ENCODE data around the gene TIMD4.

TIMD4 gene

DNA sequence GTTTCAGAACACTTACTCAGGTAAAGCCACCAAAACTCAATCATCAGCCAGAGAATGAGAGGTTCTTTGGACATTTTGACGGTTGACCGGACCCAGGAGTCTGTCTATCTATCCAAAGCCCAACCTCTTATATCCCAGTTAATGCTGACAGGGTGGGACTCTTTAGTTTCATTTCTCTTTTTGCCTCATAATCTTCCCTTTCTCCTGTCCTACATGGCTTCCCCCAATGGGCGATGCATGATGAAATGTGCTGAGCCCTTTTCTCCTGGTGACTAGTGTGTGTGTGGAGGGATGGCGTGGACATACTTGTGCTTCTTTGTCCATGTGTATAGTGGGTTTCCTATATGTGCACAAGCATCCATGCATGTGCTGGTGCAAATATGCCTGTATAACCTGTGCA is at the start of gene TIMD4:
Gene TIMD4, minus strand, starts transcription at position 102 of the 400 bp plus-strand sequence. Its CDS starts 28 bp downstream, at position 74.
- no peak within 1 kb of the TSS for H2AFZ ChIP-seq (ENCODE audit: low read length)

DNA sequence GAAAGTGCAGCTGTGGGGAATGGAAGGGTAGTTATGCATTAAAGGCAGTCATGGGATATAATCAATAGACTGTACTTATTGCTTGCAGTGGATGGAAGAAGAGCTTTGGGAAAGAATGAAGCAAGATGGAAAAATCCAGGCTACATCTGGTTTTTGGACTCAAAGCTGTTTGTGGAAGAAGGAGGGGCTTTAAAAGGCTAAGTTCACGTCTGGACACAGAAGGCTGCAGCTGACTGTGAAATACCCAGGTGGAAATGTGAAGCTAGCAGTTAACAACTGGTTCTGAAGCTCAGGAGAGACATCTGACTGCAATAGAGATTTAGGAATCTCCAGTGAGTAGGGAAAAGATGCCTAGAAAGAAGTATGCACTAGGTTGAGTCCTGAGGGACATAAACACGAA is 43.2 kb upstream of the TIMD4 start:
- Histone ChIP-seq H3F3A (ENCODE audit: insufficient read depth, low read length) (no peaks in the 10 kb centered on the region), H3K27ac (ENCODE audit: low read depth, low read length, poor library complexity, severe bottlenecking) (no peak overlapping the region), H3K79me2 (ENCODE audit: insufficient read depth, low read length) (no peaks in the 10 kb centered on the region), H3K36me3 (ENCODE audit: insufficient read depth, low read length) (no peaks in the 10 kb centered on the region), H3K27me3 (ENCODE audit: insufficient read depth, low read length) (no peaks in the 10 kb centered on the region), H3K9ac (ENCODE audit: low read length) (no peak overlapping the region), H4K20me1 (ENCODE audit: insufficient read depth, low read length) (no peaks in the 10 kb centered on the region), H3K4me1 (ENCODE audit: insufficient read depth, low read length, severe bottlenecking) (no peaks in the 10 kb centered on the region), H3K9me3 (ENCODE audit: low read length) (no peaks in the 10 kb centered on the region), H3K4me2 (ENCODE audit: low read length) (no peak overlapping the region), H2AFZ (ENCODE audit: low read length) (no peak overlapping the region), H3K9me2 (ENCODE audit: low read depth, low read length) (no peaks in the 10 kb centered on the region), H3K4me3 (ENCODE audit: low read depth, low read length, poor library complexity, severe bottlenecking) (no peak overlapping the region)
- no peak for TF ChIP-seq EZH2 (IDR thresholded peaks at IDR 0.05; ENCODE audit: borderline replicate concordance, low read length)
- TF ChIP-seq, protein P1, sequence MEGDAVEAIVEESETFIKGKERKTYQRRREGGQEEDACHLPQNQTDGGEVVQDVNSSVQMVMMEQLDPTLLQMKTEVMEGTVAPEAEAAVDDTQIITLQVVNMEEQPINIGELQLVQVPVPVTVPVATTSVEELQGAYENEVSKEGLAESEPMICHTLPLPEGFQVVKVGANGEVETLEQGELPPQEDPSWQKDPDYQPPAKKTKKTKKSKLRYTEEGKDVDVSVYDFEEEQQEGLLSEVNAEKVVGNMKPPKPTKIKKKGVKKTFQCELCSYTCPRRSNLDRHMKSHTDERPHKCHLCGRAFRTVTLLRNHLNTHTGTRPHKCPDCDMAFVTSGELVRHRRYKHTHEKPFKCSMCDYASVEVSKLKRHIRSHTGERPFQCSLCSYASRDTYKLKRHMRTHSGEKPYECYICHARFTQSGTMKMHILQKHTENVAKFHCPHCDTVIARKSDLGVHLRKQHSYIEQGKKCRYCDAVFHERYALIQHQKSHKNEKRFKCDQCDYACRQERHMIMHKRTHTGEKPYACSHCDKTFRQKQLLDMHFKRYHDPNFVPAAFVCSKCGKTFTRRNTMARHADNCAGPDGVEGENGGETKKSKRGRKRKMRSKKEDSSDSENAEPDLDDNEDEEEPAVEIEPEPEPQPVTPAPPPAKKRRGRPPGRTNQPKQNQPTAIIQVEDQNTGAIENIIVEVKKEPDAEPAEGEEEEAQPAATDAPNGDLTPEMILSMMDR (IDR thresholded peaks at IDR 0.05; ENCODE audit: low read length) = no peak

More for the DNA sequence above, at the start of gene TIMD4:
- H3K9me3 ChIP-seq (ENCODE audit: low read length) = no peaks in the 10 kb centered on the region
- no peaks in the 10 kb centered on the region for H3K4me1 ChIP-seq (ENCODE audit: insufficient read depth, low read length, severe bottlenecking)
- no peaks in the 10 kb centered on the region for H3K9me2 ChIP-seq (ENCODE audit: low read depth, low read length)
- no peaks in the 10 kb centered on the region for H3K27me3 ChIP-seq (ENCODE audit: insufficient read depth, low read length)
- no peak within 1 kb of the TSS for H3K4me2 ChIP-seq (ENCODE audit: low read length)
- no peaks in the 10 kb centered on the region for H3K79me2 ChIP-seq (ENCODE audit: insufficient read depth, low read length)
- no peaks in the 10 kb centered on the region for H3K36me3 ChIP-seq (ENCODE audit: insufficient read depth, low read length)
- no peak for TF ChIP-seq EZH2 (IDR thresholded peaks at IDR 0.05; ENCODE audit: borderline replicate concordance, low read length)
- TF ChIP-seq, protein P1 (IDR thresholded peaks at IDR 0.05; ENCODE audit: low read length) = no peak
- H3K27ac ChIP-seq (ENCODE audit: low read depth, low read length, poor library complexity, severe bottlenecking) = no peak within 1 kb of the TSS
- H4K20me1 ChIP-seq (ENCODE audit: insufficient read depth, low read length) = no peaks in the 10 kb centered on the region
- no peaks in the 10 kb centered on the region for H3F3A ChIP-seq (ENCODE audit: insufficient read depth, low read length)
- no peak within 1 kb of the TSS for H3K4me3 ChIP-seq (ENCODE audit: low read depth, low read length, poor library complexity, severe bottlenecking)
- H3K9ac ChIP-seq (ENCODE audit: low read length) = no peak within 1 kb of the TSS

DNA sequence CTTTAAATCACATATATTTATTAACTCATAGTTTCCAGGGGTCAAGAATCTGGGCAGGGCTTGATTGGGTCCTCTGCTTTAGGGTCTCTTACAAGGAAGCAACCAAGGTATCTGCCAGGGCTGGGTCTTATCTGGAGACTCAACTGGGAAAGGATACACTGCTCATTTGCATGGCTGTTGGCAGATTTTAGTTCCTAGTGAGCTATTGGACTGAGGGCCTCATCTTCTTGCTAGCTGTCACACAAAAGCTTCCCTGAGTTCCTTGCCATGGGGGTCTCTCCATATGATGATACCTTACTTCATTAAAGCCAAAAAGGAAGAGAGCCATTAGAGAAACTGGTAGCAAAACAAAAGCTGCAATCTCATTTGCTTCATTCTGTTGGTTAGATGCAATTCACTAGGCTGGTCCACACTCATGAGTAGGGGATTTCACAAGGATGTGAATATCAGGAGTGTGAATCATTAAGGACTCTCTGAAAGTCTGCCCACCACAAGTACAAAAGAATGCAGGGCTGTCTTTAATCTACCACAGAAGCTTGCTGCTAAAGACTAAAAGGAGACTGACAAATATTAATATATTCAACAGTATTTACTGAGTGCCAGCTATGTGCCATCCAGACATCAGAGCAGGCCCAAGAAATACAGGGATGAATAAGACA is 42.0 kb upstream of the TIMD4 start:
- Histone ChIP-seq H3F3A (ENCODE audit: insufficient read depth, low read length) (no peaks in the 10 kb centered on the region), H3K27me3 (ENCODE audit: insufficient read depth, low read length) (no peaks in the 10 kb centered on the region)

More for the DNA sequence above, 42.0 kb upstream of the TIMD4 start:
- TF ChIP-seq, protein P1 (IDR thresholded peaks at IDR 0.05; ENCODE audit: low read length) = no peak
- TF ChIP-seq EZH2 (IDR thresholded peaks at IDR 0.05; ENCODE audit: borderline replicate concordance, low read length) = no peak
- Histone ChIP-seq H3K4me2 (ENCODE audit: low read length) (no peak overlapping the region), H3K36me3 (ENCODE audit: insufficient read depth, low read length) (no peaks in the 10 kb centered on the region), H3K79me2 (ENCODE audit: insufficient read depth, low read length) (no peaks in the 10 kb centered on the region), H3K27ac (ENCODE audit: low read depth, low read length, poor library complexity, severe bottlenecking) (no peak overlapping the region), H3K9me3 (ENCODE audit: low read length) (no peaks in the 10 kb centered on the region), H3K4me3 (ENCODE audit: low read depth, low read length, poor library complexity, severe bottlenecking) (no peak overlapping the region), H4K20me1 (ENCODE audit: insufficient read depth, low read length) (no peaks in the 10 kb centered on the region), H3K9ac (ENCODE audit: low read length) (no peak overlapping the region), H2AFZ (ENCODE audit: low read length) (no peak overlapping the region), H3K9me2 (ENCODE audit: low read depth, low read length) (no peaks in the 10 kb centered on the region), H3K4me1 (ENCODE audit: insufficient read depth, low read length, severe bottlenecking) (no peaks in the 10 kb centered on the region)

Measured in OCI-LY1 (cell line).